ENCODE measurements around the gene PIKFYVE.
"Not testable (repeated sequence)": the region's sequence is repeated elsewhere in the genome, so short reads cannot be mapped to it uniquely, and the experiment has no call there.

The PIKFYVE gene

GRCh38 chr2:208375491-208376068 is 109.5 kb downstream of the PIKFYVE start:
- no peak for DNase-seq (ENCODE audit: low read depth)
- TF ChIP-seq CTCF (conservative IDR thresholded peaks at IDR 0.05; ENCODE audit: low read depth, low read length): no peak
- no peak overlapping the region for H3K4me3 ChIP-seq (ENCODE audit: low read depth, low read length)

- not testable (repeated sequence) for DNase-seq (ENCODE audit: low read depth); H3K4me3 ChIP-seq (ENCODE audit: low read depth, low read length)
These were observed 111.3 kb downstream of the PIKFYVE start for GRCh38 chr2:208377344-208377860.

GRCh38 chr2:208379192-208379591 is 113.1 kb downstream of the PIKFYVE start:
- no peak for TF ChIP-seq CTCF (conservative IDR thresholded peaks at IDR 0.05; ENCODE audit: low read depth, low read length)
- no peak overlapping the region for H3K4me3 ChIP-seq (ENCODE audit: low read depth, low read length)
- DNase-seq (ENCODE audit: low read depth): no peak

- DNase-seq (ENCODE audit: low read depth): no peak
- TF ChIP-seq CTCF (conservative IDR thresholded peaks at IDR 0.05; ENCODE audit: low read depth, low read length): no peak
- no peak overlapping the region for H3K4me3 ChIP-seq (ENCODE audit: low read depth, low read length)
These were observed 118.6 kb downstream of the PIKFYVE start for GRCh38 chr2:208384637-208385036.

GRCh38 chr2:208386541-208386940 is 120.5 kb downstream of the PIKFYVE start:
- no peak overlapping the region for H3K4me3 ChIP-seq (ENCODE audit: low read depth, low read length)
- DNase-seq (ENCODE audit: low read depth): no peak
- TF ChIP-seq CTCF (conservative IDR thresholded peaks at IDR 0.05; ENCODE audit: low read depth, low read length): no peak

GRCh38 chr2:208389940-208390339 is 123.9 kb downstream of the PIKFYVE start:
- TF ChIP-seq CTCF (conservative IDR thresholded peaks at IDR 0.05; ENCODE audit: low read depth, low read length): no peak
- no peak for DNase-seq (ENCODE audit: low read depth)
- no peak overlapping the region for H3K4me3 ChIP-seq (ENCODE audit: low read depth, low read length)

GRCh38 chr2:208392300-208392699 is 126.2 kb downstream of the PIKFYVE start:
- peak; percentile 39 for TF ChIP-seq CTCF (conservative IDR thresholded peaks at IDR 0.05; ENCODE audit: low read depth, low read length)
- peak; percentile 31 for DNase-seq (ENCODE audit: low read depth)
- no peak overlapping the region for H3K4me3 ChIP-seq (ENCODE audit: low read depth, low read length)

- not testable (repeated sequence) for H3K4me3 ChIP-seq (ENCODE audit: low read depth, low read length); DNase-seq (ENCODE audit: low read depth)
These were observed 130.7 kb downstream of the PIKFYVE start for GRCh38 chr2:208396796-208397195.
